ENCODE measurements around the gene ZNF574. TPM values are rescaled to one million over a fixed set of nuclear protein-coding genes. Genes with fewer than 3 reads are reported as not detected.
"Not testable (repeated sequence)": the region's sequence is repeated elsewhere in the genome, so short reads cannot be mapped to it uniquely, and the experiment has no call there.

Gene ZNF574
- total and polyA plus RNA-seq, 8 donors = 9.4 to 15.4 (median 12.7) TPM

DNA sequence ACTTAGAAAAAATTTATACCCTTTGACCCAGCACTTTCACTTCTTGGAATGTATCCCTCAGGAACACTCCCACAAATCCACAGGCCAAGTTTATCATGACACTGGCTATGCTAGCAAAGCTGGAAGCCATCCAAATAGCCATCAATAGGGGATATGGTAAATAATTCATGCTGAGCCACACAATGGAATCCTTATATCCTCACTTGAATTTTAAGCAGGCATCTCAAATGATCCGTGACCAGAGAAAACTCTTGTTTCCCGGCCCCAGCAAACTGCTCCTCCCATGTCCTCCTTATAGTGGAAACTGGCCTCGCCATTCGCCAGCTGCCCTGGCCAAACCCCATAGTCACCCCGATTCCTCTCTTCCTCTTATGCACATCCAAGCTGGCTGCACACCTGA lies 43.5 kb upstream of the ZNF574 start:
- no peak overlapping the region for H3K4me3 ChIP-seq
- H3K36me3 ChIP-seq = no peaks in the 10 kb centered on the region
- no peaks in the 10 kb centered on the region for H3K9me3 ChIP-seq
- H3K27me3 ChIP-seq = peaks cover 0 to 12% of the 10 kb centered on the region in 2 donors
- TF ChIP-seq, protein P1, sequence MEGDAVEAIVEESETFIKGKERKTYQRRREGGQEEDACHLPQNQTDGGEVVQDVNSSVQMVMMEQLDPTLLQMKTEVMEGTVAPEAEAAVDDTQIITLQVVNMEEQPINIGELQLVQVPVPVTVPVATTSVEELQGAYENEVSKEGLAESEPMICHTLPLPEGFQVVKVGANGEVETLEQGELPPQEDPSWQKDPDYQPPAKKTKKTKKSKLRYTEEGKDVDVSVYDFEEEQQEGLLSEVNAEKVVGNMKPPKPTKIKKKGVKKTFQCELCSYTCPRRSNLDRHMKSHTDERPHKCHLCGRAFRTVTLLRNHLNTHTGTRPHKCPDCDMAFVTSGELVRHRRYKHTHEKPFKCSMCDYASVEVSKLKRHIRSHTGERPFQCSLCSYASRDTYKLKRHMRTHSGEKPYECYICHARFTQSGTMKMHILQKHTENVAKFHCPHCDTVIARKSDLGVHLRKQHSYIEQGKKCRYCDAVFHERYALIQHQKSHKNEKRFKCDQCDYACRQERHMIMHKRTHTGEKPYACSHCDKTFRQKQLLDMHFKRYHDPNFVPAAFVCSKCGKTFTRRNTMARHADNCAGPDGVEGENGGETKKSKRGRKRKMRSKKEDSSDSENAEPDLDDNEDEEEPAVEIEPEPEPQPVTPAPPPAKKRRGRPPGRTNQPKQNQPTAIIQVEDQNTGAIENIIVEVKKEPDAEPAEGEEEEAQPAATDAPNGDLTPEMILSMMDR (IDR thresholded peaks at IDR 0.05) = no peak
- ATAC-seq (no peak), DNase-seq (peak in 2 of 4 donors; percentile 7 to 30)
- H3K4me1 ChIP-seq = peaks cover 0 to 5% of the 10 kb centered on the region in 2 donors
- H3K27ac ChIP-seq = no peak overlapping the region
- intact Hi-C loops (cut with DNase I) = no loop called here

DNA sequence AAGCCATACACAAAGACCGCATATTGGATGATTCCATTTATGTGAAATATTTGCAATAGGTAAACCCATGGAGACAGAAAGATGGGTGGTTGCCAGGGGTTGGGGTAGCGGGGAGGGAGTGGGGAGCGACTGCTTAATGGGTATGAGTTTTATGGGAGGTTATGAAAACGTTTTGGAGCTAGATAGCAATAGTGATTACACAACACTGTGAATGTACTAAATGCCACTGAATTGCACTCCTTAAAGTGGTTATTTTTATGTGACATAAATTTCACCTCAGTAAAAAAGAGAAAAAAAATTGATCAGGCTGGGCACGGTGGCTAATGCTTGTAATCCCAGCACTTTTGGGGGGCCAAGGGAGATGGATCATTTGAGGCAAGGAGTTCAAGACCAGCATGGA lies 42.6 kb upstream of the ZNF574 start:
- peaks cover 0 to 6% of the 10 kb centered on the region in 2 donors for H3K27me3 ChIP-seq
- TF ChIP-seq, protein P1 (IDR thresholded peaks at IDR 0.05) = no peak
- H3K36me3 ChIP-seq = no peaks in the 10 kb centered on the region
- DNase-seq (peak in 1 of 4 donors; percentile 6), ATAC-seq (no peak)
- intact Hi-C loops (cut with DNase I) = no loop called here
- H3K9me3 ChIP-seq = no peaks in the 10 kb centered on the region
- H3K4me1 ChIP-seq = peaks cover 0 to 5% of the 10 kb centered on the region in 2 donors
- H3K4me3 ChIP-seq = no peak overlapping the region
- H3K27ac ChIP-seq = no peak overlapping the region

DNA sequence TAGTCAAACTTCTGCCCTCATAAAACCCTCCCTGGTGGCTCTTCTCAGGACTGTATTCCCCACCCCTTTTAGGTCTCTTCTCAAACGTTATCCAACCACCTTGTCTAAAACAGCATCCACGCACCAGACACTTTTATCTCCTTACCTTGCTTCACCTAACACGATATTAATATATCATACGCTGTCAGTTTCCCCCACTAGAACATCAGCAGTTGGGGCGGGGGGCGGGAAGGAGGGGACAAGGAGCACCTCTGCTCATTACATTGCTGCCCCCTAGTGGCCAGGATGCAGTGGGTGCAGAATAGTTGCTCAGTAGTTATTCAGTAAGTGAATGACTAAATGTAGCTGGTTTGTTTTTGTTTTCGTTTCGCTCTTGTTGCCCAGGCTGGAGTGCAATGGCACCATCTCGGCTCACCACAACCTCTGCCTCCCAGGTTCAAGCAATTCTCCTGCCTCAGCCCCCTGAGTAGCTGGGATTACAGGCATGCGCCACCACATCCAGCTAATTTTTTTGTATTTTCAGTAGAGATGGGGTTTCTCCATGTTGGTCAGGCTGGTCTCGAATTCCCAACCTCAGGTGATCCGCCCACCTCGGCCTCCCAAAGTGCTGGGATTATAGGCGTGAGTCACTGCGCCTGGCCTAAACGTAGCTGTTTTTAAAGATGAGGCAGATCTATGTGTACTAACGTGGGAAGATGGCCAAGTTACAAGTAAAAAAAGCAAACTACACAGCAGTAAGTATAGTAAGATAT lies 41.1 kb upstream of the ZNF574 start:
- TF ChIP-seq, protein P1 (IDR thresholded peaks at IDR 0.05) = peak; percentile 81 to 87
- H3K36me3 ChIP-seq; H3K9me3 ChIP-seq; H3K4me1 ChIP-seq; intact Hi-C loops (cut with DNase I); H3K27ac ChIP-seq; H3K4me3 ChIP-seq; H3K27me3 ChIP-seq: not testable (repeated sequence)
- ATAC-seq (peak; percentile 87), DNase-seq (peak; percentile 44 to 72 (median 54))

DNA sequence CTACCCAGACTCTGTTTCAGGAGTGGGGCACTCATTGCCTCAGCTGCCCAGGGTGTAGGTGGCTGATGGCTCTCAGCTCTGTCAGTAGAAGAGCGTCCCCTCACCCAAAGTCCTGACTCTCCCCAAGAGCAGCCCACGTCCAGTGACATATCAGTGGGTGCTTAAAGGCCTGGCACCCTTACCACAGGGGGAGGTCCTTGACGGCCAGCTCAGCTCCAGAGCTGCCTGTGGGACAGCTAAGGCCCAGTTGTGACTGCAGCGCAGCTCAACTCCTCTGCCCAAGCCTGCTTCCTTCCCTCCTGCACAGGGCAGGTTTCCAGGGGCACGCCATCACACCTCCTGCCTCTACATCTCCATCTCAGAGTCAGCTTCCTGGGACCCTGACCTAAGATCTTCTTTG lies 38.3 kb upstream of the ZNF574 start:
- TF ChIP-seq, protein P1 (IDR thresholded peaks at IDR 0.05) = no peak
- Histone ChIP-seq H3K27ac (no peak overlapping the region), H3K4me1 (no peaks in the 10 kb centered on the region), H3K4me3 (no peak overlapping the region), H3K9me3 (no peaks in the 10 kb centered on the region), H3K36me3 (no peaks in the 10 kb centered on the region), H3K27me3 (peaks cover 0 to 22% of the 10 kb centered on the region in 2 donors)
- no peak for DNase-seq
- ATAC-seq = no peak
- intact Hi-C loops (cut with DNase I) = no loop called here

DNA sequence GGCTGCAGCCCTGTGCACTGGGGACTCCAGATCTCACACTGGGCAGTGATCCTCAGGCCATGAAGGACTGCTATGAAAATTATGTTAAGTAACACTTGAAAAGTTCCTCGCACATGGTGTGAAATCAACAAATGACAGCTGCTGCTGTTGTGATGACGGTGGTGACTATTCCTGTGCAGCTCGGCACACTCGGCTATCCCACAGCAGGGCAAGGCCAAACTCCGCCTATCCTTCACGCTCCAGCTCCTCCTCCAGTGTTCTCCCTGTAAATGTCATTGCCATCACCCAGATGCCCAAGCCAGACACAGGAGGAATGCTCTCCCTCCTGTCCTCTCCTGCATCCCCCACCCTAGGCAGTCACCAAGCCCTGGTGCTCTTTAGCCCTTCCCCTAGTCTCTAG lies 37.3 kb upstream of the ZNF574 start:
- H3K9me3 ChIP-seq = no peaks in the 10 kb centered on the region
- H3K27ac ChIP-seq = no peak overlapping the region
- H3K4me3 ChIP-seq = no peak overlapping the region
- H3K36me3 ChIP-seq = no peaks in the 10 kb centered on the region
- DNase-seq (peak in 1 of 4 donors; percentile 4), ATAC-seq (no peak)
- H3K4me1 ChIP-seq = no peaks in the 10 kb centered on the region
- intact Hi-C loops (cut with DNase I) = no loop called here
- TF ChIP-seq, protein P1 (IDR thresholded peaks at IDR 0.05) = no peak
- H3K27me3 ChIP-seq = peaks cover 0 to 18% of the 10 kb centered on the region in 2 donors
